ENCODE data around the gene DRC1.
"Not testable (repeated sequence)": the region's sequence is repeated elsewhere in the genome, so short reads cannot be mapped to it uniquely, and the experiment has no call there.

The DRC1 gene

GRCh38 chr2:26366957-26367356, 34.8 kb upstream of the DRC1 start:
- Histone ChIP-seq H3K4me3 (ENCODE audit: low read length) (no peak overlapping the region), H3K36me3 (ENCODE audit: control insufficient read depth, low read length) (peaks cover 56% of the 10 kb centered on the region), H3K79me2 (ENCODE audit: control insufficient read depth, low read length) (peaks cover 29% of the 10 kb centered on the region), H3K9me2 (replicated peaks; ENCODE audit: control insufficient read depth, low read length) (no peaks in the 10 kb centered on the region), H3K27me3 (ENCODE audit: control insufficient read depth, low read length) (no peaks in the 10 kb centered on the region), H3K27ac (ENCODE audit: low read depth, low read length) (no peak overlapping the region), H3K9me3 (ENCODE audit: control insufficient read depth, insufficient read depth, low read length) (no peaks in the 10 kb centered on the region), H3K4me2 (ENCODE audit: low read length) (no peak overlapping the region), H3K4me1 (ENCODE audit: control insufficient read depth, low read length) (no peaks in the 10 kb centered on the region), H3F3A (ENCODE audit: control insufficient read depth, insufficient read depth) (no peaks in the 10 kb centered on the region; the same call in 1 of the 2 replicates), H4K20me1 (ENCODE audit: control insufficient read depth, insufficient read depth, low read depth, low read length) (0 out of 2 replicates have a peak, but pooled peaks cover 2% of the 10 kb centered on the region)
- TF ChIP-seq EZH2phosphoT487 (IDR thresholded peaks at IDR 0.05; ENCODE audit: borderline replicate concordance, low read length) (no peak), CTCF (IDR thresholded peaks at IDR 0.05; ENCODE audit: low read depth, low read length, poor library complexity, severe bottlenecking) (no peak)

GRCh38 chr2:26369664-26370063, 32.1 kb upstream of the DRC1 start:
- H4K20me1 ChIP-seq (ENCODE audit: control insufficient read depth, insufficient read depth, low read depth, low read length); H3K27ac ChIP-seq (ENCODE audit: low read depth, low read length); H3K27me3 ChIP-seq (ENCODE audit: control insufficient read depth, low read length); H3F3A ChIP-seq (ENCODE audit: control insufficient read depth, insufficient read depth); H3K4me2 ChIP-seq (ENCODE audit: low read length); H3K9me2 ChIP-seq (replicated peaks; ENCODE audit: control insufficient read depth, low read length); H3K79me2 ChIP-seq (ENCODE audit: control insufficient read depth, low read length); H3K4me3 ChIP-seq (ENCODE audit: low read length); H3K9me3 ChIP-seq (ENCODE audit: control insufficient read depth, insufficient read depth, low read length); H3K4me1 ChIP-seq (ENCODE audit: control insufficient read depth, low read length): not testable (repeated sequence)
- H3K36me3 ChIP-seq (ENCODE audit: control insufficient read depth, low read length): peaks cover 65% of the 10 kb centered on the region

- H3K4me1 ChIP-seq (ENCODE audit: control insufficient read depth, low read length); H3K27me3 ChIP-seq (ENCODE audit: control insufficient read depth, low read length); H4K20me1 ChIP-seq (ENCODE audit: control insufficient read depth, insufficient read depth, low read depth, low read length); H3K9me2 ChIP-seq (replicated peaks; ENCODE audit: control insufficient read depth, low read length); H3K79me2 ChIP-seq (ENCODE audit: control insufficient read depth, low read length); H3F3A ChIP-seq (ENCODE audit: control insufficient read depth, insufficient read depth); H3K27ac ChIP-seq (ENCODE audit: low read depth, low read length); H3K9me3 ChIP-seq (ENCODE audit: control insufficient read depth, insufficient read depth, low read length); H3K4me3 ChIP-seq (ENCODE audit: low read length); H3K4me2 ChIP-seq (ENCODE audit: low read length): not testable (repeated sequence)
- H3K36me3 ChIP-seq (ENCODE audit: control insufficient read depth, low read length): peaks cover 67% of the 10 kb centered on the region
Measured at GRCh38 chr2:26370909-26371308, 30.8 kb upstream of the DRC1 start.

GRCh38 chr2:26376799-26377198, 24.9 kb upstream of the DRC1 start:
- Histone ChIP-seq H3K4me1 (ENCODE audit: control insufficient read depth, low read length) (peaks cover 9% of the 10 kb centered on the region), H3K4me3 (ENCODE audit: low read length) (no peak overlapping the region), H3K27me3 (ENCODE audit: control insufficient read depth, low read length) (no peaks in the 10 kb centered on the region), H3K9me2 (replicated peaks; ENCODE audit: control insufficient read depth, low read length) (no peaks in the 10 kb centered on the region), H3K27ac (ENCODE audit: low read depth, low read length) (no peak overlapping the region), H3K36me3 (ENCODE audit: control insufficient read depth, low read length) (peaks cover 73% of the 10 kb centered on the region), H3K79me2 (ENCODE audit: control insufficient read depth, low read length) (0 out of 2 replicates have a peak, but pooled peaks cover 3% of the 10 kb centered on the region), H3K9me3 (ENCODE audit: control insufficient read depth, insufficient read depth, low read length) (no peaks in the 10 kb centered on the region), H4K20me1 (ENCODE audit: control insufficient read depth, insufficient read depth, low read depth, low read length) (no peaks in the 10 kb centered on the region), H3K4me2 (ENCODE audit: low read length) (no peak overlapping the region), H3F3A (ENCODE audit: control insufficient read depth, insufficient read depth) (no peaks in the 10 kb centered on the region)
- TF ChIP-seq EZH2phosphoT487 (IDR thresholded peaks at IDR 0.05; ENCODE audit: borderline replicate concordance, low read length) (no peak), CTCF (IDR thresholded peaks at IDR 0.05; ENCODE audit: low read depth, low read length, poor library complexity, severe bottlenecking) (no peak)

Measured in DOHH2 (cell line).